Measurements from ENCODE around the gene OR2C3.
A peak's percentile ranks its signal among the peaks of the same experiment; 100 is the strongest.
"Not testable (repeated sequence)": the region's sequence is repeated elsewhere in the genome, so short reads cannot be mapped to it uniquely, and the experiment has no call there.

Gene OR2C3

DNA sequence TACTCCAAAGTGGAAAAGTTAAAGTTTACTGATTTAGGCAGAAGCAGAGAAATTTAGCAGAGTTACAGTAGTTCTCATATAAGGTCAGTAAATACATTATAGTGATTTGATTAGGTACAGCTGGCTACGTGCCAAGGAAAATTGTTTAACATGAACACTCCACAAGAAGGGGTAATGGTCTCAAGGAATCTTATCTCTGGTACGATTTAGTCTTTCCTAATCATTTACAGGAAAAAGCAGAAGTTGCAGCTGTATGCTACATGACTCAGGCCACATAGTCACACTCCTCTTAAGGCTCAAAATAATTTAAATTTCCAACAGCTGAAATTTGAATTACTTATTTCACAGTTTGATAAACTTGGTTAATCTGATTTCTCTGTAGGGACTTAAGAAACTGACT is 41.5 kb downstream of the OR2C3 start:
- TF ChIP-seq, protein P1, sequence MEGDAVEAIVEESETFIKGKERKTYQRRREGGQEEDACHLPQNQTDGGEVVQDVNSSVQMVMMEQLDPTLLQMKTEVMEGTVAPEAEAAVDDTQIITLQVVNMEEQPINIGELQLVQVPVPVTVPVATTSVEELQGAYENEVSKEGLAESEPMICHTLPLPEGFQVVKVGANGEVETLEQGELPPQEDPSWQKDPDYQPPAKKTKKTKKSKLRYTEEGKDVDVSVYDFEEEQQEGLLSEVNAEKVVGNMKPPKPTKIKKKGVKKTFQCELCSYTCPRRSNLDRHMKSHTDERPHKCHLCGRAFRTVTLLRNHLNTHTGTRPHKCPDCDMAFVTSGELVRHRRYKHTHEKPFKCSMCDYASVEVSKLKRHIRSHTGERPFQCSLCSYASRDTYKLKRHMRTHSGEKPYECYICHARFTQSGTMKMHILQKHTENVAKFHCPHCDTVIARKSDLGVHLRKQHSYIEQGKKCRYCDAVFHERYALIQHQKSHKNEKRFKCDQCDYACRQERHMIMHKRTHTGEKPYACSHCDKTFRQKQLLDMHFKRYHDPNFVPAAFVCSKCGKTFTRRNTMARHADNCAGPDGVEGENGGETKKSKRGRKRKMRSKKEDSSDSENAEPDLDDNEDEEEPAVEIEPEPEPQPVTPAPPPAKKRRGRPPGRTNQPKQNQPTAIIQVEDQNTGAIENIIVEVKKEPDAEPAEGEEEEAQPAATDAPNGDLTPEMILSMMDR (conservative IDR thresholded peaks at IDR 0.05; ENCODE audit: control insufficient read depth, insufficient read depth, low read depth, low read length) = no peak
- no peak for DNase-seq (ENCODE audit: low read depth)

DNA sequence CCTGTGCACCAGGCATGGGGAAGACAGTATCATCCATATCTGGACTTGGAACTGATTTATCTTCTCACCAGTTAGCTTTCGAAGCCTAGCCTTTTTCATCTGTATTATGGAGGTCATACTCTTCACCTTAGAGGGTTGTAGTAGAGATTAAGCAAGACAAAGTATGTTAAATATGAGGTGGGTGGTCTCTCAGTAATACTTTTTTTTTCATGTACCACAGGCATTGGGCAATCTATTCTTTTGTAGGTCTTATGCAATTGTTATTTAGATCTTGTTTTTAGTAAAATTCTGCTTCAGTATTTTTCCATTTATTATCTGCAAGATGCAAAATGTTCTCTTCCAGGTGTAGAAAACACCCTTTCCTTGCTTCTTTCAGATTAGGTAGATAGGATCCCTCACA is 43.1 kb downstream of the OR2C3 start:
- no peak overlapping the region for H3K4me3 ChIP-seq (ENCODE audit: control insufficient read depth, low read depth, low read length)
- TF ChIP-seq, protein P1 (conservative IDR thresholded peaks at IDR 0.05; ENCODE audit: control insufficient read depth, insufficient read depth, low read depth, low read length) = no peak
- no peak for DNase-seq (ENCODE audit: low read depth)

More for the DNA sequence above, 41.5 kb downstream of the OR2C3 start:
- no peak overlapping the region for H3K4me3 ChIP-seq (ENCODE audit: control insufficient read depth, low read depth, low read length)

DNA sequence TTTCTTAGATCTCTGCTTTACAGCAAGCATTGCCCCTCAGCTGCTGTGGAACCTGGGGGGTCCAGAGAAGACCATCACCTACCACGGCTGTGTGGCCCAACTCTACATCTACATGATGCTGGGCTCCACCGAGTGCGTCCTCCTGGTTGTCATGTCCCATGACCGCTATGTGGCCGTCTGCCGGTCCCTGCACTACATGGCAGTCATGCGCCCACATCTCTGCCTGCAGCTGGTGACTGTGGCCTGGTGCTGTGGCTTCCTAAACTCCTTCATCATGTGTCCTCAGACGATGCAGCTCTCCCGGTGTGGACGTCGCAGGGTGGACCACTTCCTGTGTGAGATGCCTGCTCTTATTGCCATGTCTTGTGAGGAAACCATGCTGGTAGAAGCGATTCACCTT is 44.9 kb downstream of the OR2C3 start:
- no peak for DNase-seq (ENCODE audit: low read depth)
- TF ChIP-seq, protein P1 (conservative IDR thresholded peaks at IDR 0.05; ENCODE audit: control insufficient read depth, insufficient read depth, low read depth, low read length) = no peak
- H3K4me3 ChIP-seq (ENCODE audit: control insufficient read depth, low read depth, low read length) = no peak overlapping the region

DNA sequence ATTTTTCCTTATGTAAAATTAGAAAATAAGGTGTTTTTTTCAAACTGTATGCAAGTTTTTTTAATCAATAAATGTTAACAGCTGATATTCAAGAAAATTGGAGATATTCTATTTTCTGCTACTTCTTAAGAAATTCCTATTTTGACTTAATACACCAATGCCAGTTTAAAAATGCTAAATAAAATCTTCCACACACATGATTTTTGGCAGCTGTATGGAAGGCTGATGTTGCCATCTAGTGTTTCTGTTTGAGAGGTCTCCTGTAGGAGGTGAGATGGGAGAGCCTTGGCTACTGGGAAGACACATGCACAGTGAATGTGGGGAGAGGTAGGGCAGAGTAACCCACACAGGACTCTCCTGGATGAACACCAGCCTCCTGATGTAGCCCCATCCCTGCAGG is 49.2 kb downstream of the OR2C3 start:
- peak; percentile 49 for DNase-seq (ENCODE audit: low read depth)
- TF ChIP-seq, protein P1 (conservative IDR thresholded peaks at IDR 0.05; ENCODE audit: control insufficient read depth, insufficient read depth, low read depth, low read length) = peak; percentile 39
- H3K4me3 ChIP-seq (ENCODE audit: control insufficient read depth, low read depth, low read length) = no peak overlapping the region

DNA sequence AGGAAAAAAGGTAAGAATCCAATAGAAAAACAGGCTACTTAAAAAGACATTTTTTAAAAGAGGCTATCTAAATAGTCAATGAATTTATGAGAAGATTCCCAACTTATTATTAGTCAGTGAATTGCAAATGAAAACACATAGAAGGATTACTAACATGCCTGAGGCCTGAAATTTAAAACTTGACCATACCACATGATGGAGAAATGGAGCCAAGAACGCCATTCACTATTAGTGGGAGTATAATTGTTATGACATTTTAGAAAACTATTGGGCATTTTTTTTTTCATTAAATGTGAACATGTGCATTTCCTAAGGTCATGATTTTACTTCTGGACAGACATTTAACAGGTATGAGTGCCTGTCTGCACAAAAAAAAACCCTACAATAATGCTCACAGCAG is 53.5 kb downstream of the OR2C3 start:
- H3K4me3 ChIP-seq (ENCODE audit: control insufficient read depth, low read depth, low read length) = no peak overlapping the region
- DNase-seq (ENCODE audit: low read depth) = no peak
- TF ChIP-seq, protein P1 (conservative IDR thresholded peaks at IDR 0.05; ENCODE audit: control insufficient read depth, insufficient read depth, low read depth, low read length) = no peak

DNA sequence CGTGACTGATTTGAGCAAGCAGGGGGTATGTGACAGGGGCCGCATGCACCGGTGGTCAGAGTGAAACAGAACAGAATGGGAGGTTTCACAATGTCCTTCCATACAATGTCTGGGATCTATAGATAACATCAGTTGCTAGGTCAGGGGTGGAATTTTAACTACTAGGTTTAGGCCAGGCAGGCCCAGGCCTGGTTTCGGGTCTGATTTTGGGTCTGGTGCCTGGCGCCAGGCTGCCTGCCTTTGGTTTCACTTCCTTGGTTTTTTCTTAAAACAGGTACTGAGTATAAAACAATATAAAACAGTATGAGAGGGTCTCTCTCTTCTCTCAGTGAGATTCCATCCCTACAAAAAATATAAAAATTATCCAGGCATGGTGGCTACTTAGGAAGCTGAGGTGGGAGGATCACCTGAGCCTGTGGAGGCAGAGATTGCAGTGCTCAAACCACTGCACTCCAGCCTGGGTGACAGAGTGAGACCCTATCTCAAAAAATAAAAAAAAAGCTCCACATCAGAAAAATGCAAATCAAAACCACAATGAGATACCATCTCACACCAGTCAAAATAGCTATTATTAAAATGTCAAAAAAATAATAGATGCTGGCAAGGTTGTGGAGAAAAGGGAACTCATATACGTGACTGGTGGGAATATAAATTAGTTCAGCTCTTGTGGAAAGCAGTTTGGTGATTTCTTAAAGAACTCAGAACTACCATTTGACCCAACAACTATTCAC is 59.7 kb downstream of the OR2C3 start:
- not testable (repeated sequence) for H3K4me3 ChIP-seq (ENCODE audit: control insufficient read depth, low read depth, low read length); DNase-seq (ENCODE audit: low read depth)

DNA sequence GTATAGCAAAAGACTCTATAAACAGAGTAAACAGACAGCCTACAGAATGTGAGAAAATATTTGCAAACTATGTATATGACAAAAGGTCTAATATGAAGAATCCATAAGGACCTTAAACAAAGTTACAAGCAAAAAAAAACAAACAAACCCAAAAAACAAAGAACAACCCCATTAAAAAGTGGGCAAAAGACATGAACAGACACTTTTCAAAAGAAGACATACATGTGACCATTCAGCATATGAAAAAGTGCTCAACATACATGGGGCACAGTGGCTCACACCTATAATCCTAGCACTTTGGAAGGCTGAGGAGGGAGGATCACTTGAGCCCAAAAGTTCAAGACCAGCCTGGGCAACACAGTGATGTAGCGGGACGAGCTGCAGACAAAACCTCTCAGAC is 60.4 kb downstream of the OR2C3 start:
- no peak overlapping the region for H3K4me3 ChIP-seq (ENCODE audit: control insufficient read depth, low read depth, low read length)
- no peak for DNase-seq (ENCODE audit: low read depth)
- TF ChIP-seq, protein P1 (conservative IDR thresholded peaks at IDR 0.05; ENCODE audit: control insufficient read depth, insufficient read depth, low read depth, low read length) = no peak
